Upper lobe of left lung (tissue), 6 donors: ENCODE results near the gene GPR137B. TPM values are rescaled to one million over a fixed set of nuclear protein-coding genes. Genes with fewer than 3 reads are reported as not detected.

ENCODE experiments used
- ATAC-seq, 2 donors: fragments of 200-7000 bp; cut with Tn5 transposase; one replicate each; pipeline ENCODE4 v1.9.1; 2022; ENCODE audit warnings: mild to moderate bottlenecking in 2 of 2, moderate library complexity in 2 of 2; ENCODE audit not compliant: low FRiP score in 2 of 2
- DNase-seq, 2 donors: peaks; one replicate each; pipeline ENCODE4 v3.0.0-alpha.2; 2019 to 2020
- H3K27ac ChIP-seq, 4 donors: fragments of 200-600 bp; sonication (generic); one replicate each; pipeline ENCODE4 v1.5.1; 2016 to 2019
- H3K27me3 ChIP-seq, 4 donors: fragments of 200-600 bp; sonication (generic); one replicate each; pipeline ENCODE4 v1.5.1; 2017 to 2019
- H3K36me3 ChIP-seq, 4 donors: fragments of 200-600 bp; sonication (generic); one replicate each; pipeline ENCODE4 v1.5.1; 2016 to 2019
- H3K4me1 ChIP-seq, 4 donors: fragments of 200-600 bp; sonication (generic); one replicate each; pipeline ENCODE4 v1.5.1; 2018 to 2019
- H3K4me3 ChIP-seq, 4 donors: fragments of 200-600 bp; sonication (generic); one replicate each; pipeline ENCODE4 v1.5.1; 2017 to 2019; ENCODE audit warnings: mild to moderate bottlenecking in 2 of 4, moderate library complexity in 1 of 4
- H3K9me3 ChIP-seq, 4 donors: fragments of 200-600 bp; sonication (generic); one replicate each; pipeline ENCODE4 v1.5.1; 2018 to 2019
- EP300 ChIP-seq, 4 donors: sonication (generic); formaldehyde crosslinking; IDR thresholded peaks; one replicate each; pipeline ENCODE4 v1.5.1; 2017; ENCODE audit warnings: antibody characterized with exemption in 4 of 4, control low read depth in 2 of 4
- POLR2A ChIP-seq, 4 donors: fragments of 450-650 bp; IDR thresholded peaks; one replicate each; pipeline ENCODE4 v1.5.1; 2016 to 2017; ENCODE audit warnings: antibody characterized with exemption in 4 of 4, mild to moderate bottlenecking in 2 of 4
- POLR2AphosphoS5 ChIP-seq, 2 donors: sonication (generic); formaldehyde crosslinking; IDR thresholded peaks; one replicate each; pipeline ENCODE4 v1.5.1; 2017; ENCODE audit warnings: antibody characterized with exemption in 2 of 2
- WGBS, 2 donors: methylation state at CpG; one replicate each; pipeline ENCODE4 v1.1.5; 2017 to 2018; 5-methylcytosine and 5-hydroxymethylcytosine counted together
- total RNA-seq, 6 donors: library from RNA; depleted of rRNA in 4 of 6; stranded (reverse); fragments of >200 nt in 4 of 6; gene quantifications; one replicate each; pipeline versions ENCODE4 v1.1.0 to v1.2.1, GENCODE V29; 2016 to 2021
- TF ChIP-seq, protein P1 (sequence below), 6 experiments: fragments of 450-650 bp in 4 of 6; fragments of 200-600 bp in 2 of 6; sonication (generic) in 2 of 6; IDR thresholded peaks; one replicate each; pipeline ENCODE4 v1.5.1; 2016 to 2019; ENCODE audit warnings: antibody characterized with exemption in 6 of 6
- donor health status: DM: no; HTN: no; CAD: no; lungs with moderate emphysema.
- donor health status: DM: no; HTN: yes; CAD: no; lungs with severe emphysema.

Gene GPR137B
- total RNA-seq, 6 donors from 2014 or later: 14.0 to 31.8 (median 26.9) TPM

DNA sequence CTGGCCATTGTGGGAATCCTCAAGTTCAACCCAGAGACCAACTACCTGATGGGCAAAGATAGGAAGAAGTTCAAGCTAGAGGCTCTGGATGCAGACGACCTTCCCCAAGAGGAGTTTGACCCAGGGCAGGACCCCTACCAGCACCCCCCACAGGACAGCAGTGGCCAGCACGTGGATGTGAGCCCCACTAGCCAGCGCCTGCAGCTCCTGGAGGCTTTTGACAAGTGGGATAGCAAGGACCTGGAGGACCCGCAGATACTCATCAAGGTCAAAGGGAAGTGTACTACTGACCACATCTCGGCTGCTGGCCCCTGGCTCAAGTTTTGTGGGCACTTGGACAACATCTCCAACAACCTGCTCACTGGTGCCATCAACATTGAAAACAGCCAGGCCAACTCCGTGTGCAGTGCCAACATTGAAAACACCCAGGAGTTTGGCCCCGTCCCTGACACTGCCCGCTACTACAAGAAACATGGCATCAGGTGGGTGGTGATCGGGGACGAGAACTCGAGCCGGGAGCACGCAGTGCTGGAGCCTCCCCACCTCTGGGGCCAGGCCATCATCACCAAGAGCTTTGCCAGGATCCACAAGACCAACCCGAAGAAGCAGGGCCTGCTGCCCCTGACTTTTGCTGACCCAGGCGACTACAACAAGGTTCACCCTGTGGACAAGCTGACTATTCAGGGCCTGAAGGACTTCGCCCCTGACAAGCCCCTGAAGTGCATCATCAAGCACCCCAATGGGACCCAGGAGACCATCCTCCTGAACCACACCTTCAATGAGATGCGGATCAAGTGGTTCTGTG lies 30.6 kb upstream of the GPR137B start:
- no peak for TF ChIP-seq POLR2AphosphoS5 (IDR thresholded peaks at IDR 0.05)
- TF ChIP-seq, protein P1, sequence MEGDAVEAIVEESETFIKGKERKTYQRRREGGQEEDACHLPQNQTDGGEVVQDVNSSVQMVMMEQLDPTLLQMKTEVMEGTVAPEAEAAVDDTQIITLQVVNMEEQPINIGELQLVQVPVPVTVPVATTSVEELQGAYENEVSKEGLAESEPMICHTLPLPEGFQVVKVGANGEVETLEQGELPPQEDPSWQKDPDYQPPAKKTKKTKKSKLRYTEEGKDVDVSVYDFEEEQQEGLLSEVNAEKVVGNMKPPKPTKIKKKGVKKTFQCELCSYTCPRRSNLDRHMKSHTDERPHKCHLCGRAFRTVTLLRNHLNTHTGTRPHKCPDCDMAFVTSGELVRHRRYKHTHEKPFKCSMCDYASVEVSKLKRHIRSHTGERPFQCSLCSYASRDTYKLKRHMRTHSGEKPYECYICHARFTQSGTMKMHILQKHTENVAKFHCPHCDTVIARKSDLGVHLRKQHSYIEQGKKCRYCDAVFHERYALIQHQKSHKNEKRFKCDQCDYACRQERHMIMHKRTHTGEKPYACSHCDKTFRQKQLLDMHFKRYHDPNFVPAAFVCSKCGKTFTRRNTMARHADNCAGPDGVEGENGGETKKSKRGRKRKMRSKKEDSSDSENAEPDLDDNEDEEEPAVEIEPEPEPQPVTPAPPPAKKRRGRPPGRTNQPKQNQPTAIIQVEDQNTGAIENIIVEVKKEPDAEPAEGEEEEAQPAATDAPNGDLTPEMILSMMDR (IDR thresholded peaks at IDR 0.05): no peak
- no peak for TF ChIP-seq POLR2A (IDR thresholded peaks at IDR 0.05)
- TF ChIP-seq EP300 (IDR thresholded peaks at IDR 0.05): no peak

DNA sequence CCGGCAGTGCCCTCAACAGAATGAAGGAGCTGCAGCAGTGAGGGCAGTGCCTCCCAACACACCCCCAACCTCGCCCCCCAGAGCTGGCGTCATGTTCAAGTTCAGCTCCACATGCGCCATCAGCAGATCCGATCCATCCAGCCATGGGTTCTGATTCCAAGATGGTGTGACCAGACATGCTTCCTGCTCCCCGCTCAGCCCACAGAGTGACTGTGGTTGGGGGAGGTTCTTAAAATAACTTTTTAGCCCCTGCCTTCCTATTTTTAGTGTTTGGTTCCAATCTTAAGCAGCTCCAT lies 30.1 kb upstream of the GPR137B start:
- H3K9me3 ChIP-seq: no peaks in the 10 kb centered on the region
- WGBS, 2 donors: 77 to 84% methylated on average over 3 to 6 of the region's 6 CpGs
- no peak overlapping the region for H3K4me3 ChIP-seq
- DNase-seq (no peak), ATAC-seq (no peak)
- no peak overlapping the region for H3K27ac ChIP-seq
- no peaks in the 10 kb centered on the region for H3K4me1 ChIP-seq
- no peaks in the 10 kb centered on the region for H3K36me3 ChIP-seq
- no peaks in the 10 kb centered on the region for H3K27me3 ChIP-seq
- TF ChIP-seq, protein P1 (IDR thresholded peaks at IDR 0.05): no peak
- TF ChIP-seq EP300 (IDR thresholded peaks at IDR 0.05) (no peak), POLR2AphosphoS5 (IDR thresholded peaks at IDR 0.05) (no peak), POLR2A (IDR thresholded peaks at IDR 0.05) (no peak)

More for the DNA sequence above, 30.6 kb upstream of the GPR137B start:
- Histone ChIP-seq H3K4me3 (no peak overlapping the region), H3K36me3 (no peaks in the 10 kb centered on the region), H3K27ac (no peak overlapping the region), H3K9me3 (no peaks in the 10 kb centered on the region), H3K4me1 (no peaks in the 10 kb centered on the region), H3K27me3 (no peaks in the 10 kb centered on the region)
- 90 to 93% methylated on average over 15 of the region's 17 CpGs for WGBS, 2 donors
- peak in 1 of 2 donors; percentile 52 for DNase-seq
- ATAC-seq: no peak

DNA sequence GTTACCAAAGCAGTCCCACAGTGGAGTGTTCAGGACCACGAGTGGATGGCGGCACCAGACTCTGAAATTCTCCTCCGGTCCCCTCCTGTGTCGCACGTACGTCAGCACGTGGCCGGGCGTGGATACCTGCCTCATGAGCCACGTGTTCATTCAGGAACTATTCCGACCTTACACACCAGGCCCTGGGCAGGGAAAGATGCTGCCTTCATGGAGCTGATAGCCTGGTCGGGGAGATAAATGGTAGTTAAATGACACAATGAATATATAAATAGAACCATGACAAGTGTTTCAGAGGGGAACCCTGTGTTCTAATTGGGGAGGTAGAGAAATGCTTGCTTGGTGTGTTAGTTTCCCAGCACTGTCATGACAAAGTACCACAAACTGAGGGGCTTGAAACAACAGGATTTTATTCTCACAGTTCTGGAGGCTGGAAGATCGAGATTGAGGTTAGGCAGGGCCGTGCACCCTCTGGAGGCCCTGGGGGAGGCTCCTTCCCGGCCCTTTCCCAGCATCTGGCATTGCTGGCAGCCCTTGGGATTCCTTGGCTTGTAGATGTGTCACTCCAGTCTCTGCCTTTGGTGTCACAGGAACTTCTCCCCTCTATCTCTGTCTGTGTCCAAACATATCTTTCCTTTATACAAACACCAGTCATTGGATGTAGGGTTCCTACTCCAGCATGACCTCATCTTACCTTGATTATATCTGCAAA lies 28.9 kb upstream of the GPR137B start:
- Histone ChIP-seq H3K36me3 (no peaks in the 10 kb centered on the region), H3K9me3 (no peaks in the 10 kb centered on the region), H3K27ac (no peak overlapping the region), H3K4me1 (no peaks in the 10 kb centered on the region), H3K27me3 (no peaks in the 10 kb centered on the region), H3K4me3 (no peak overlapping the region)
- 81 to 84% methylated on average over 15 of the region's 15 CpGs for WGBS, 2 donors
- TF ChIP-seq POLR2A (IDR thresholded peaks at IDR 0.05) (no peak), EP300 (IDR thresholded peaks at IDR 0.05) (no peak), POLR2AphosphoS5 (IDR thresholded peaks at IDR 0.05) (no peak)
- TF ChIP-seq, protein P1 (IDR thresholded peaks at IDR 0.05): no peak
- no peak for ATAC-seq
- no peak for DNase-seq

DNA sequence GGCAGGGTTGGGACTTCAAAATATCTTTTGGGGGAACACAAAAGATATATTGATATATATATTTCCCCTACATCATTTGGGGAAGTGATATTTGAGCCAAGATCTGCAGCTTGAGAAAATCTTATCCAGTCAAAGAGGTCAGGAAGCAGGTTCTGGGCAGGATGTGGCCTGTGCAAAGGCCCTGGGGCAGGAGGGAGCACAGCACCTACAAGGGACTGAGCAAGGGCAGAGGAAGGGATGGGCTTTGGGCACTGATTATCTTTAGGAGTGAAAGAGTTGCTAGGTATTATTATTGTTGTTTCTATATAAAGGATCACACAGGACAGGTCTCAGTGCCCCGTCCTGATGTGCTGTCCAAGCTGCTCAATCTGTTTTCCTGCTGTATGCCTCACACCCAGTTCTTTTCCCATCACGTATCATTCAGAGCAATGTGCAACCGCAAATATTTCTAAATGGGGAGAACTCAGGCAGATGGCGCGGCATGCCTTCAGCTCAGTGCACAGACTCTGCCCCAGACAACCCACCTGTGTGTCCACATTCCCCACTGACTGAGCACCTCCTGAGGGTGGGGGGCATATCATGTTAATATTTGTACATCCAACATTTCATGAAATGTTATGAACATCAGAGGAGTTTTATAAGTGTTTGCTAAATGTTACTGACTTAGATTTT lies 28.1 kb upstream of the GPR137B start:
- Histone ChIP-seq H3K4me1 (no peaks in the 10 kb centered on the region), H3K4me3 (no peak overlapping the region), H3K27me3 (no peaks in the 10 kb centered on the region), H3K36me3 (no peaks in the 10 kb centered on the region), H3K9me3 (no peaks in the 10 kb centered on the region), H3K27ac (no peak overlapping the region)
- DNase-seq (no peak), ATAC-seq (no peak)
- TF ChIP-seq EP300 (IDR thresholded peaks at IDR 0.05): no peak
- TF ChIP-seq POLR2AphosphoS5 (IDR thresholded peaks at IDR 0.05): no peak
- no peak for TF ChIP-seq POLR2A (IDR thresholded peaks at IDR 0.05)
- TF ChIP-seq, protein P1 (IDR thresholded peaks at IDR 0.05): no peak
- WGBS, 2 donors: 85 to 96% methylated on average over 5 of the region's 5 CpGs
